CD4-positive, alpha-beta T cell (primary cell): ENCODE results near the gene KRT3. TPM values are rescaled to one million over a fixed set of nuclear protein-coding genes. Genes with fewer than 3 reads are reported as not detected.

ENCODE experiments used
- ATAC-seq: fragments of 200-7000 bp; cut with Tn5 transposase; one replicate; pipeline ENCODE4 v1.10.0; 2022; ENCODE audit warnings: mild to moderate bottlenecking; ENCODE audit not compliant: poor library complexity
- CTCF ChIA-PET: fragments of 350-600 bp; sonication (Branson Sonifier 250); formaldehyde crosslinking; loops from one replicate; lab custom pipeline; 2021; ENCODE audit warnings: antibody characterized with exemption, inconsistent platforms; lab: Charles Lee
- POLR2A ChIA-PET: fragments of 350-600 bp; sonication (Branson Sonifier 250); formaldehyde crosslinking; loops from one replicate; lab custom pipeline; 2021; ENCODE audit warnings: antibody characterized with exemption, inconsistent platforms; lab: Charles Lee
- DNase-seq, 14 experiments: peaks; one replicate each; pipeline ENCODE4 v3.0.0-alpha.2; 2013 to 2020; ENCODE audit warnings: mixed read lengths in 2 of 14
- H3K27ac ChIP-seq, 2 donors: one replicate each; pipeline versions ENCODE4 v1.5.1 to v1.7.0; 2013; ENCODE audit warnings: low read length in 2 of 2, low read depth in 1 of 2, mild to moderate bottlenecking in 1 of 2
- H3K27me3 ChIP-seq, 2 experiments: 1 replicate in 1 of 2; 2 replicates in 1 of 2; pipeline versions ENCODE4 v1.6.1 to v1.7.0; 2013; ENCODE audit warnings: low read length in 2 of 2, control low read depth in 1 of 2, mild to moderate bottlenecking in 1 of 2, moderate library complexity in 1 of 2; ENCODE audit not compliant: insufficient read depth in 2 of 2, control insufficient read depth in 1 of 2
- H3K36me3 ChIP-seq: one replicate; pipeline ENCODE4 v1.6.1; 2013; ENCODE audit warnings: low read length, control low read depth; ENCODE audit not compliant: insufficient read depth
- H3K4me1 ChIP-seq: one replicate; pipeline ENCODE4 v1.6.1; 2013; ENCODE audit warnings: low read length, control low read depth; ENCODE audit not compliant: insufficient read depth
- H3K4me3 ChIP-seq: one replicate; pipeline ENCODE4 v1.5.1; 2013; ENCODE audit warnings: mild to moderate bottlenecking, low read length, moderate library complexity
- H3K9me3 ChIP-seq, 2 experiments: 1 replicate in 1 of 2; 2 replicates in 1 of 2; pipeline versions ENCODE4 v1.6.1 to v1.7.0; 2013; ENCODE audit warnings: low read length in 2 of 2, mild to moderate bottlenecking in 2 of 2, control low read depth in 1 of 2, moderate library complexity in 1 of 2; ENCODE audit not compliant: control insufficient read depth in 1 of 2, insufficient read depth in 1 of 2
- H3K27ac Mint-ChIP-seq: one replicate; pipeline ENCODE4 v1.8.0; 2020; ENCODE audit warnings: mixed read lengths
- H3K27me3 Mint-ChIP-seq: one replicate; pipeline ENCODE4 v1.8.0; 2021; ENCODE audit warnings: mixed read lengths
- H3K36me3 Mint-ChIP-seq: one replicate; pipeline ENCODE4 v1.8.0; 2021; ENCODE audit warnings: low read depth, mixed read lengths
- H3K4me1 Mint-ChIP-seq: one replicate; pipeline ENCODE4 v1.8.0; 2021; ENCODE audit warnings: low read depth, mixed read lengths
- H3K4me3 Mint-ChIP-seq: one replicate; pipeline ENCODE4 v1.8.0; 2020; ENCODE audit warnings: mild to moderate bottlenecking, mixed read lengths
- H3K9me3 Mint-ChIP-seq: one replicate; pipeline ENCODE4 v1.8.0; 2020; ENCODE audit warnings: mixed read lengths
- intact Hi-C, 2 experiments: fragments of 100-400 bp; cut with DNase I in 1 of 2; cut with micrococcal nuclease in 1 of 2; formaldehyde crosslinking; loops; one replicate each; pipeline versions ENCODE4 v1.15.1 to v1.9.0; 2023 to 2025; cut with DNase I, micrococcal nuclease
- total RNA-seq, 174 experiments: library from RNA in 2 of 174; stranded (reverse) in 2 of 174; gene quantifications; one replicate each; pipeline ENCODE4 v1.2.3 and lab custom pipeline; 2021 to 2026
- TF ChIP-seq, protein P1 (sequence below): fragments of 200-600 bp; IDR thresholded peaks from one replicate; pipeline ENCODE4 v1.8.0; 2022; ENCODE audit warnings: antibody characterized with exemption, mild to moderate bottlenecking

Gene KRT3
- total RNA-seq, 2 experiments from 2014 or later: not detected

DNA sequence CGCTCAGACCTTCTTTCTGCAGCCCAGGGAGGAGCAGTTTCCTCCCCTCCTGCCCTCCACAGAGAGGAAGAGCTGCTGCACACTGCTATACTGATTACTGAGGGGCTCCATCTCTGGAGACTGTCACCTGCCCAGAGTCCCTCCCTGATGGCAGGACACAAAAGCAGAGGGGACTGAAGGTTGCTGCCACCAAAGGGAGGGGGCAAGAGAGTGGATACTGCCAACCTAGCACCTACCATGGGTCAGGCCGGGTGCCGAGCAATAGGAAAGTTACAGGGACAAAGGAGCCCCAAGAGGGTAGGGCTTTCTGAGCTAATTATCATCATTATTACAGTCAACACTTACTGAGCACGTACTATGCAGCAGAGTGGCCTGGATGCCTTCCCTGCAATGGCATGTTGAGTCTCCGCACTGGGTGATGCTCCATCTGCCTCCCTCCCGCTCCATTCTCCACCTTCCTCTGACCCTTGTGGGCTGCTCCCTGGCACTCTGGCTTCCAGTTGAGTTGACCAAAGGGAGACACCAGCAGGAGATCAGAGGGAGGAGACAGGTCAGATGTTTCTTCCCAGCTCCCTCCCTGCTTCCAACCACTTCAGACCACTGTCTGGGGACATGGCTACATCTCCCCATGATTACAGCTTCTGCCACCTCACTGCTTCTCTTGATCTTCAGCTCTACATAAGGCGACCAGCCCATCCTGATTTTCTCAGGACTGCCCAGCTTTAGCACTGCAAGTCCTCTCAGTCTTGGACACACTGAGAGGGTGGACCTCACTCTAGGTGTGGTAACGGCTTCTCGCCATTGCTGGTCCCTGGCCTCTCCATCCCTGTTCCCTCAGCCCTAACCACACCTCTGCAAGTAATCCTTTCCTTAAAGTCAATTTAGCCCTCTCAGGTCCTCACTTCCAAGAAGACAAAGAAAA lies 40.8 kb upstream of the KRT3 start:
- ATAC-seq (no peak), DNase-seq (no peak)
- Mint-ChIP-seq H3K27ac (peak overlapping the region; percentile 55), H3K27me3 (peaks cover 9% of the 10 kb centered on the region), H3K4me1 (peaks cover 18% of the 10 kb centered on the region), H3K9me3 (no peaks in the 10 kb centered on the region), H3K4me3 (no peak overlapping the region), H3K36me3 (no peaks in the 10 kb centered on the region)
- Histone ChIP-seq H3K4me1 (peaks cover 8% of the 10 kb centered on the region), H3K27ac (no peak overlapping the region), H3K4me3 (no peak overlapping the region), H3K27me3 (no peaks in the 10 kb centered on the region), H3K36me3 (no peaks in the 10 kb centered on the region), H3K9me3 (no peaks in the 10 kb centered on the region)
- CTCF ChIA-PET: no interaction called here
- POLR2A ChIA-PET: no interaction called here
- intact Hi-C loops: no loop called here
- TF ChIP-seq, protein P1, sequence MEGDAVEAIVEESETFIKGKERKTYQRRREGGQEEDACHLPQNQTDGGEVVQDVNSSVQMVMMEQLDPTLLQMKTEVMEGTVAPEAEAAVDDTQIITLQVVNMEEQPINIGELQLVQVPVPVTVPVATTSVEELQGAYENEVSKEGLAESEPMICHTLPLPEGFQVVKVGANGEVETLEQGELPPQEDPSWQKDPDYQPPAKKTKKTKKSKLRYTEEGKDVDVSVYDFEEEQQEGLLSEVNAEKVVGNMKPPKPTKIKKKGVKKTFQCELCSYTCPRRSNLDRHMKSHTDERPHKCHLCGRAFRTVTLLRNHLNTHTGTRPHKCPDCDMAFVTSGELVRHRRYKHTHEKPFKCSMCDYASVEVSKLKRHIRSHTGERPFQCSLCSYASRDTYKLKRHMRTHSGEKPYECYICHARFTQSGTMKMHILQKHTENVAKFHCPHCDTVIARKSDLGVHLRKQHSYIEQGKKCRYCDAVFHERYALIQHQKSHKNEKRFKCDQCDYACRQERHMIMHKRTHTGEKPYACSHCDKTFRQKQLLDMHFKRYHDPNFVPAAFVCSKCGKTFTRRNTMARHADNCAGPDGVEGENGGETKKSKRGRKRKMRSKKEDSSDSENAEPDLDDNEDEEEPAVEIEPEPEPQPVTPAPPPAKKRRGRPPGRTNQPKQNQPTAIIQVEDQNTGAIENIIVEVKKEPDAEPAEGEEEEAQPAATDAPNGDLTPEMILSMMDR: no peak

DNA sequence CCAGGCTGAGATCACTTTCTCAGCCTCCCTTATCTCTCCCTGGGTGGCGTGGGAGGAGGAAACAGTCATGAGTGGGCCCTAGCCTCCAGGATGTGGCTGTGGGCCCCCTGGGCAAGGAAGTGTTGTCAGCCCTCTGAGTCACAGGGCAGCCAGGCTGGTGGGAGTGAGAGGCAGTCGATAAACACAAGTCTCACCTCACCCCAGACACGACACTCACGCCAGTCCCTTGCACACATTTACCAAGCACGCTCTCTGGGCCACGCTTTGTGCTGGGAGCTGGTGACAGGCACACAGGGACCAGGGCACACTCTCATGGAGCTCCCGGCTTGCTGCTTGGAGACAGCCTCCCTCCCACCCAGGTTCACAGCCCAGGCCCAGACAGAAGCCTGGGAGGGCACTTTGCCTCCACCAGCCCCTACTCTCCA lies 40.1 kb upstream of the KRT3 start:
- Histone ChIP-seq H3K4me1 (peaks cover 8% of the 10 kb centered on the region), H3K4me3 (no peak overlapping the region), H3K36me3 (no peaks in the 10 kb centered on the region), H3K27ac (no peak overlapping the region), H3K9me3 (no peaks in the 10 kb centered on the region), H3K27me3 (no peaks in the 10 kb centered on the region)
- intact Hi-C loops: no loop called here
- Mint-ChIP-seq H3K36me3 (no peaks in the 10 kb centered on the region), H3K27ac (no peak overlapping the region), H3K4me3 (no peak overlapping the region), H3K27me3 (peaks cover 9% of the 10 kb centered on the region), H3K9me3 (no peaks in the 10 kb centered on the region), H3K4me1 (peaks cover 18% of the 10 kb centered on the region)
- ATAC-seq (peak; percentile 62), DNase-seq (peak in 9 of 14 experiments; percentile 8 to 48 (median 40))
- ChIA-PET POLR2A (no interaction called here), CTCF (no interaction called here)
- TF ChIP-seq, protein P1: no peak

DNA sequence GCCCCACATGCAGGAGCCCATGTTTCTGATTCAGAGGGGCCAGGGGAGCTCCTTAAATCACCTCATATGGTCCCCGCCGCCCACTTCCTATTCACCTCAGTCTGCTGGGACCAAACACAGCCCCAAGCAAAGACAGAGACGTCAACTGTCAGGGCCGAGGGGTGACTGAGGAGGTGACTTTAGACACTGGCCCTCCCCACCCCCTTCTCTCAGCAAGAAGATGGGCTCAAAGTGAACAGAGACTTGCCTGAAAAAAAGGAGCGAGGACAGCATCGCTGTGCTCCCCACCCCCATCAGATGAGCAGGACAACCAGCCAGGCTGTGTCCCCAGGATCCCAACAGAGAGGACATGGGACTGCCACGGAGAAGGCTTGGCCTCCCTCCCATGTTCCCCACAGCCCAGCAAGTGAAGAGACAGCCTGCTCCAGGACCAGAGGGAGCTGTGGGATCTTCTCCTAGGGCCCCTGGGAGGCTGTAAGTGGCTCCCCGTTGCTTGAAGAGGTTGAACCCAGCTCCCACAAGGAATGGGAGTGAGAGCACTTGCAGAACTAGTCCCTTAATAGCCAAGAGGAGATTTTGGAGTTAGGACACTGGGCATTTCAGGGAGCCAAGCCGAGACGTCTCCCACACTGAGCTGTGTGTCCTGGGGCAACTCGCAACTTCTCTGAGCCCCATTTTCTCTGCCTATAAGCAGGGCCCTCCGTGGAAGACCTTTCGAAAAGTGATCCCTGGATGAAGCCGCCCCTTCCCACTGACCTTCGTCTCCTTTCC lies 39.5 kb upstream of the KRT3 start:
- H3K4me3 Mint-ChIP-seq: no peak overlapping the region
- Histone ChIP-seq H3K36me3 (no peaks in the 10 kb centered on the region), H3K9me3 (no peaks in the 10 kb centered on the region), H3K27ac (no peak overlapping the region), H3K4me3 (no peak overlapping the region), H3K4me1 (peaks cover 8% of the 10 kb centered on the region), H3K27me3 (no peaks in the 10 kb centered on the region)
- DNase-seq: no peak
- no peaks in the 10 kb centered on the region for H3K36me3 Mint-ChIP-seq
- H3K9me3 Mint-ChIP-seq: no peaks in the 10 kb centered on the region
- ChIA-PET CTCF (no interaction called here), POLR2A (no interaction called here)
- TF ChIP-seq, protein P1: no peak
- H3K4me1 Mint-ChIP-seq: peaks cover 18% of the 10 kb centered on the region
- H3K27me3 Mint-ChIP-seq: peaks cover 9% of the 10 kb centered on the region
- no peak overlapping the region for H3K27ac Mint-ChIP-seq
- intact Hi-C loops: no loop called here
- no peak for ATAC-seq
